ENCODE measurements around the gene FKBP2.

FKBP2 gene

DNA sequence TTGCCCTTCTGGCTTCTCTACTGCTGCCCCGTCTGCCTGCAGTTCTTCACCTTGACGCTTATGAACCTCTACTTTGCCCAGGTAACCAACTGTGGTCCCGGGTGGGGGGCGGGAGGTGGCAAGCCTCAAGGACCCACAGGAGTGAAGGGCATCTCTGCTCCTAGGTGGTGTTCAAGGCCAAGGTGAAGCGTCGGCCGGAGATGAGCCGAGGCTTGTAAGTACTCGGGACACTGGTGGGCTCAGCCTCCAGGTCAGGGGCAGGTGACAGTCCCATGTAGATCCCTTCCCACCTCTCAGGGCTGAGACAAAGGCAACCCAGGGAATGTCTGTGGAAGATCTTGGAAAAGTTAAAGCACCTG, 45.9 kb downstream of the FKBP2 start:
- DNase-seq = no peak

DNA sequence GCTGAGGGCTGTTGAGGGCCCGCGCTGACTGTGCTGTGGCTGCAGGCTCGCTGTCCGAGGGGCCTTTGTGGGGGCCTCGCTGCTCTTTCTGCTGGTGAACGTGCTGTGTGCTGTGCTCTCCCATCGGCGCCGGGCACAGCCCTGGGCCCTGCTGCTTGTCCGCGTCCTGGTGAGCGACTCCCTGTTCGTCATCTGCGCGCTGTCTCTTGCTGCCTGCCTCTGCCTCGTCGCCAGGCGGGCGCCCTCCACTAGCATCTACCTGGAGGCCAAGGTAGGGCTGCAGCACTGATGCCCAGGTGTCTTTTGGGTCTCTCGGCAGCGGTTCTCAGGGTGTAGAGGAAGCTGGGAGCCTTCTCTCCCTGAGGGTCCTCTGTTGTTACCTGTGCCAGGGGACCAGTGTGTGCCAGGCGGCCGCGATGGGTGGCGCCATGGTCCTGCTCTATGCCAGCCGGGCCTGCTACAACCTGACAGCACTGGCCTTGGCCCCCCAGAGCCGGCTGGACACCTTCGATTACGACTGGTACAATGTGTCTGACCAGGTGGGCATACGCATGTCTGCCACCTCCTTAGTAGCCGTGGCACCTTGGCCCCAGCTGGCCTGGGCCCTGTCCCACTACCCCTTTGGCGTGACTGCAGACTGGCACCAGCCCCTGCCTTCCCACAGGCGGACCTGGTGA, 46.9 kb downstream of the FKBP2 start:
- DNase-seq = no peak

DNA sequence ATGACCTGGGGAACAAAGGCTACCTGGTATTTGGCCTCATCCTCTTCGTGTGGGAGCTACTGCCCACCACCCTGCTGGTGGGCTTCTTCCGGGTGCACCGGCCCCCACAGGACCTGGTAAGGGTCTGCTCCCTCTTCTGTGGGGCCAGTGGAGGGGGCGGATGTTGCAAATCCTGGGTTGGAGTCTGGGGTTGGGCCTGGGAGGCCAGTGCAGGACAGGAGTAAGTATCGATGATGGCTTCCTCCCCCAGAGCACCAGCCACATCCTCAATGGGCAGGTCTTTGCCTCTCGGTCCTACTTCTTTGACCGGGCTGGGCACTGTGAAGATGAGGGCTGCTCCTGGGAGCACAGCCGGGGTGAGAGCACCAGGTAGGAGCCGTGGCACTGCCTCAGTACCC, 47.5 kb downstream of the FKBP2 start:
- DNase-seq = no peak

GRCh38 chr11:64289002-64289564, 48.2 kb downstream of the FKBP2 start:
- DNase-seq = no peak

DNA sequence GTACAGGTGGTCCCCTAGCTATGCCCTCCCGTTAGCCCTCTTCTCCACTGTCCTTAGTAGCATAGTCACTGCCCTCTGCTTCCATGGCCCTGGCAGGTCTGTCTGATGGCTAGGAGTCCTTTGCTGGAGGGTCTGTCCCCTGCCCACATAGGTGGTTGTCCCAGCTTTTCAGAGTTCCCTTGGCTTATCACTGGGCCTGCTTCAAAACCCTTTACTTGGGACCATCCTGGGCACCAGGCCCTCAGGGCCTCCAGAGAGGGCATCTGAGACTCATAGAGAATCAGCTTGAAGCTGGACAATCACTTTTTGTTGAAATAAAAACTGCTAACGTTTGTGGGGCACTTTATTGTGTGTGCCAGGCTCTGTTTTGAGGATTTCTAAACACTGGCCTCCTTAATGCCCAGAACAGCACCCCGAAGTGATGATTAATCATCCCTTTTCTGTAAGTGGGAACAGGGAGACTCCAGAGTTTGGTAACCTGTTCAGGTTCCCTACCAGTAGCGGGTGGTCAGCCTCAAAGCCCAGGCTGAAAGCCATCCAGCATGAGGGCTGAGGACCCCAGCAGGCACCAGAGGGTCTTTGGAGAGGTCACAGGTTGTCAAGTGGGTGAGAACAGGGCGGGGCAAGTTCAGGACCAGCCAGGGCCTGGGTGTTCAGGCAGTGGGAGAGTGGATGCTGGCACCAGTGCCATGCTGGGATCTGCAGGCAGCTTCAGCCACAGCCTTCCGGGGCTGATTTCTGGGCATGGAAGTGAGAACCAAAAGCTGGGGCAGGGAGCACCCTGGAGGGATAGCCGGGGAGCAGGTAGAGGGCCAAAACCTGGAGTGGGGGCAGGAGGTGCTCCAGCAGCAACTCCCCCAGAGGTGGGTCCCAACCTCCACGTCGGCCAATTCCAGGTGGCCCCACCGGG, 49.7 kb downstream of the FKBP2 start:
- DNase-seq = no peak

- no peak for DNase-seq
Observed at GRCh38 chr11:64291262-64291751, 50.4 kb downstream of the FKBP2 start, which contains the start of gene KCNK4. KCNK4 (plus strand) TSS chr11:64291302; CDS start chr11:64293019, 1,717 bp downstream.

- no peak for DNase-seq
Observed at GRCh38 chr11:64291752-64292459, 51.0 kb downstream of the FKBP2 start.

GRCh38 chr11:64292460-64293254, 51.8 kb downstream of the FKBP2 start:
- DNase-seq = no peak
